ENCODE data around the gene ZXDC.

DNA sequence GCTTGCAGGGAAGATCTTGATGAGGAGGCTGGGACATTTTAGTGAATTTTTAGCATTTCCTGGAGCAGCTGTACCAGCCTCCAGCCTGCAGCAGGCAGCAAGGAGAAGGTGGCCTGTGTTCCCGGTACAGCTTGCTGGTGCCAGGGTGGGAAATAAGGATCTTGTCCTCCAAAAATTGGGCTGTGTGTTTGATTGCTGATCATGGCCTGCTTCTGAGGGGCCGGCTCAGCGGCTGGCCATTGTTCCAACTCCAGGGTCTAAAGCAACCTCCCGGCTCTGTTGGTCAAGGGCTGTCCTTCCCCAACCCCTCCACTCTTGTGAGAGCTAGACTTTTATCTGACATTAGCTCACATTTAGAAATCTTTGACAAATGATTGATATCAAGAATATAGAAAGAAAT is 75.9 kb downstream of the ZXDC start:
- TF ChIP-seq, protein P1, sequence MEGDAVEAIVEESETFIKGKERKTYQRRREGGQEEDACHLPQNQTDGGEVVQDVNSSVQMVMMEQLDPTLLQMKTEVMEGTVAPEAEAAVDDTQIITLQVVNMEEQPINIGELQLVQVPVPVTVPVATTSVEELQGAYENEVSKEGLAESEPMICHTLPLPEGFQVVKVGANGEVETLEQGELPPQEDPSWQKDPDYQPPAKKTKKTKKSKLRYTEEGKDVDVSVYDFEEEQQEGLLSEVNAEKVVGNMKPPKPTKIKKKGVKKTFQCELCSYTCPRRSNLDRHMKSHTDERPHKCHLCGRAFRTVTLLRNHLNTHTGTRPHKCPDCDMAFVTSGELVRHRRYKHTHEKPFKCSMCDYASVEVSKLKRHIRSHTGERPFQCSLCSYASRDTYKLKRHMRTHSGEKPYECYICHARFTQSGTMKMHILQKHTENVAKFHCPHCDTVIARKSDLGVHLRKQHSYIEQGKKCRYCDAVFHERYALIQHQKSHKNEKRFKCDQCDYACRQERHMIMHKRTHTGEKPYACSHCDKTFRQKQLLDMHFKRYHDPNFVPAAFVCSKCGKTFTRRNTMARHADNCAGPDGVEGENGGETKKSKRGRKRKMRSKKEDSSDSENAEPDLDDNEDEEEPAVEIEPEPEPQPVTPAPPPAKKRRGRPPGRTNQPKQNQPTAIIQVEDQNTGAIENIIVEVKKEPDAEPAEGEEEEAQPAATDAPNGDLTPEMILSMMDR (conservative IDR thresholded peaks at IDR 0.05) = no peak
- TF ChIP-seq EZH2 (IDR thresholded peaks at IDR 0.05; ENCODE audit: low read depth) = no peak

All from PC-9 (cell line).